HEK293 (cell line): ENCODE data around the gene CTSA.
A peak's percentile ranks its signal among the peaks of the same experiment; 100 is the strongest.

Experiments
- CTCF ChIA-PET: fragments of 350-600 bp; formaldehyde crosslinking; extraction: SDS; loops from one replicate; lab custom pipeline; 2021; ENCODE audit warnings: antibody characterized with exemption; lab: Yijun Ruan, JAX
- POLR2A ChIA-PET: fragments of 300-600 bp; formaldehyde crosslinking; extraction: SDS; loops from one replicate; lab custom pipeline; 2020; ENCODE audit warnings: antibody characterized with exemption, inconsistent platforms; lab: Yijun Ruan, JAX
- H3K27ac ChIP-seq: fragments of 200-500 bp; sonication (Bioruptor generic); 2 replicates; pipeline ENCODE4 v1.5.1; 2014; ENCODE audit warnings: low read depth, low read length, control low read depth, inconsistent platforms; ENCODE audit errors: extremely low read depth
- H3K36me3 ChIP-seq, 2 experiments: fragments of 200-500 bp in 1 of 2; sonication (Bioruptor generic) in 1 of 2; 1 replicate in 1 of 2; 2 replicates in 1 of 2; pipeline ENCODE4 v1.5.1; 2014 to 2017; ENCODE audit warnings: inconsistent platforms in 2 of 2, low read length in 2 of 2; ENCODE audit not compliant: control insufficient read depth in 2 of 2, insufficient read depth in 1 of 2
- H3K4me1 ChIP-seq: fragments of 200-500 bp; sonication (Bioruptor generic); 2 replicates; pipeline ENCODE4 v1.5.1; 2014; ENCODE audit warnings: mild to moderate bottlenecking, low read length, inconsistent platforms; ENCODE audit not compliant: control insufficient read depth, insufficient read depth
- H3K4me3 ChIP-seq: 2 replicates; pipeline ENCODE4 v1.5.1; 2011; ENCODE audit warnings: low read depth, mild to moderate bottlenecking, control low read depth, low read length, moderate library complexity
- H3K9me3 ChIP-seq: fragments of 200-500 bp; sonication (Bioruptor generic); 2 replicates; pipeline ENCODE4 v1.5.1; 2014; ENCODE audit warnings: low read depth, low read length, inconsistent platforms; ENCODE audit not compliant: control insufficient read depth, insufficient read depth
- BCL6B ChIP-seq: fragments of 450-650 bp; formaldehyde crosslinking; IDR thresholded peaks from 2 replicates; pipeline ENCODE4 v1.5.1; 2017; ENCODE audit warnings: missing biosample characterization, missing genetic modification characterization
- EGR2 ChIP-seq: fragments of 450-650 bp; formaldehyde crosslinking; IDR thresholded peaks from 2 replicates; pipeline ENCODE4 v1.5.1; 2016; ENCODE audit warnings: low read depth, missing biosample characterization, missing genetic modification characterization
- ELK4 ChIP-seq: IDR thresholded peaks from 2 replicates; pipeline ENCODE4 v1.6.1; 2011; ENCODE audit warnings: mild to moderate bottlenecking, low read depth, low read length, borderline replicate concordance
- GFI1B ChIP-seq: fragments of 450-650 bp; formaldehyde crosslinking; IDR thresholded peaks from 2 replicates; pipeline ENCODE4 v1.5.1; 2016; ENCODE audit warnings: missing biosample characterization, missing genetic modification characterization
- GLIS1 ChIP-seq: fragments of 450-650 bp; formaldehyde crosslinking; IDR thresholded peaks from 2 replicates; pipeline ENCODE4 v1.5.1; 2016; ENCODE audit warnings: missing biosample characterization, missing genetic modification characterization
- INSM2 ChIP-seq: fragments of 450-650 bp; formaldehyde crosslinking; IDR thresholded peaks from 2 replicates; pipeline ENCODE4 v1.5.1; 2016; ENCODE audit warnings: missing biosample characterization, missing genetic modification characterization
- MYNN ChIP-seq: fragments of 450-650 bp; formaldehyde crosslinking; IDR thresholded peaks from 2 replicates; pipeline ENCODE4 v1.5.1; 2016; ENCODE audit warnings: missing biosample characterization, missing genetic modification characterization, borderline replicate concordance
- SCRT2 ChIP-seq: fragments of 450-650 bp; formaldehyde crosslinking; IDR thresholded peaks from 2 replicates; pipeline ENCODE4 v1.5.1; 2016; ENCODE audit warnings: missing biosample characterization, missing genetic modification characterization
- SETDB1 ChIP-seq: IDR thresholded peaks from one replicate; pipeline ENCODE4 v1.6.1; 2017; ENCODE audit warnings: mild to moderate bottlenecking, low read length, moderate library complexity, mixed read lengths; ENCODE audit not compliant: insufficient read length
- SP2 ChIP-seq: fragments of 450-650 bp; formaldehyde crosslinking; IDR thresholded peaks from 2 replicates; pipeline ENCODE4 v1.5.1; 2016; ENCODE audit warnings: missing biosample characterization, missing genetic modification characterization
- SP3 ChIP-seq: fragments of 450-650 bp; formaldehyde crosslinking; IDR thresholded peaks from 2 replicates; pipeline ENCODE4 v1.5.1; 2016; ENCODE audit warnings: missing biosample characterization, missing genetic modification characterization
- ZBTB20 ChIP-seq: fragments of 450-650 bp; formaldehyde crosslinking; IDR thresholded peaks from 2 replicates; pipeline ENCODE4 v1.5.1; 2016; ENCODE audit warnings: missing biosample characterization, missing genetic modification characterization
- ZBTB48 ChIP-seq: fragments of 450-650 bp; formaldehyde crosslinking; IDR thresholded peaks from 2 replicates; pipeline ENCODE4 v1.5.1; 2016; ENCODE audit warnings: missing biosample characterization, missing genetic modification characterization
- ZFHX2 ChIP-seq: fragments of 450-650 bp; formaldehyde crosslinking; conservative IDR thresholded peaks from 2 replicates; pipeline ENCODE4 v1.5.1; 2016; ENCODE audit warnings: missing biosample characterization, missing genetic modification characterization
- ZIC2 ChIP-seq: fragments of 450-650 bp; formaldehyde crosslinking; IDR thresholded peaks from 2 replicates; pipeline ENCODE4 v1.5.1; 2016; ENCODE audit warnings: missing biosample characterization, missing genetic modification characterization
- ZNF112 ChIP-seq: fragments of 450-650 bp; formaldehyde crosslinking; IDR thresholded peaks from 2 replicates; pipeline ENCODE4 v1.5.0; 2017; ENCODE audit warnings: missing biosample characterization, missing genetic modification characterization
- ZNF140 ChIP-seq: fragments of 450-650 bp; formaldehyde crosslinking; IDR thresholded peaks from 2 replicates; pipeline ENCODE4 v1.5.1; 2016; ENCODE audit warnings: missing biosample characterization, missing genetic modification characterization
- ZNF16 ChIP-seq: fragments of 450-650 bp; formaldehyde crosslinking; IDR thresholded peaks from 2 replicates; pipeline ENCODE4 v1.5.1; 2016; ENCODE audit warnings: low read depth, missing biosample characterization, missing genetic modification characterization
- ZNF169 ChIP-seq: fragments of 450-650 bp; formaldehyde crosslinking; IDR thresholded peaks from 2 replicates; pipeline ENCODE4 v1.5.1; 2016; ENCODE audit warnings: missing biosample characterization, missing genetic modification characterization
- ZNF2 ChIP-seq: fragments of 450-650 bp; formaldehyde crosslinking; IDR thresholded peaks from 2 replicates; pipeline ENCODE4 v1.5.1; 2016; ENCODE audit warnings: missing biosample characterization, missing genetic modification characterization
- ZNF221 ChIP-seq: fragments of 450-650 bp; formaldehyde crosslinking; IDR thresholded peaks from 2 replicates; pipeline ENCODE4 v1.5.1; 2017; ENCODE audit warnings: missing biosample characterization, missing genetic modification characterization, borderline replicate concordance
- ZNF23 ChIP-seq: fragments of 450-650 bp; formaldehyde crosslinking; IDR thresholded peaks from 2 replicates; pipeline ENCODE4 v1.5.1; 2016; ENCODE audit warnings: missing biosample characterization, missing genetic modification characterization, borderline replicate concordance
- ZNF341 ChIP-seq: fragments of 450-650 bp; formaldehyde crosslinking; IDR thresholded peaks from 2 replicates; pipeline ENCODE4; 2016; ENCODE audit warnings: low read depth, missing biosample characterization, missing genetic modification characterization
- ZNF404 ChIP-seq: fragments of 450-650 bp; formaldehyde crosslinking; IDR thresholded peaks from 2 replicates; pipeline ENCODE4 v1.5.1; 2017; ENCODE audit warnings: missing biosample characterization, missing genetic modification characterization
- ZNF416 ChIP-seq: fragments of 450-650 bp; formaldehyde crosslinking; IDR thresholded peaks from 2 replicates; pipeline ENCODE4 v1.5.1; 2016; ENCODE audit warnings: missing biosample characterization, missing genetic modification characterization
- ZNF501 ChIP-seq: fragments of 450-650 bp; formaldehyde crosslinking; IDR thresholded peaks from 2 replicates; pipeline ENCODE4 v1.5.1; 2016; ENCODE audit warnings: missing biosample characterization, missing genetic modification characterization
- ZNF510 ChIP-seq: fragments of 450-650 bp; formaldehyde crosslinking; IDR thresholded peaks from 2 replicates; pipeline ENCODE4 v1.5.1; 2018; ENCODE audit warnings: mild to moderate bottlenecking, missing genetic modification characterization, missing biosample characterization; ENCODE audit not compliant: insufficient replicate concordance
- ZNF558 ChIP-seq: fragments of 450-650 bp; formaldehyde crosslinking; IDR thresholded peaks from 2 replicates; pipeline ENCODE4 v1.5.1; 2016; ENCODE audit warnings: missing biosample characterization, missing genetic modification characterization
- ZNF626 ChIP-seq: fragments of 450-650 bp; sonication (Bioruptor Pico); formaldehyde crosslinking; IDR thresholded peaks from 2 replicates; pipeline ENCODE4 v1.5.1; 2018; ENCODE audit warnings: missing biosample characterization, missing genetic modification characterization, inconsistent platforms
- ZNF639 ChIP-seq: fragments of 450-650 bp; formaldehyde crosslinking; IDR thresholded peaks from 2 replicates; pipeline ENCODE4 v1.5.1; 2016; ENCODE audit warnings: missing biosample characterization, missing genetic modification characterization
- ZNF776 ChIP-seq: fragments of 450-650 bp; formaldehyde crosslinking; IDR thresholded peaks from 2 replicates; pipeline ENCODE4 v1.5.0; 2017; ENCODE audit warnings: missing biosample characterization, missing genetic modification characterization, borderline replicate concordance
- ZNF792 ChIP-seq: fragments of 450-650 bp; formaldehyde crosslinking; IDR thresholded peaks from 2 replicates; pipeline ENCODE4 v1.5.1; 2016; ENCODE audit warnings: missing biosample characterization, missing genetic modification characterization

Gene CTSA

GRCh38 chr20:45938727-45939438 lies 47.7 kb downstream of the CTSA start:
- TF ChIP-seq BCL6B (tag by site-specific recombination) (no peak), ZNF16 (no peak), SCRT2 (no peak), ZBTB48 (no peak), ZFHX2 (tag by site-specific recombination) (peak; percentile 62), INSM2 (tag by site-specific recombination) (no peak), ZNF404 (tag by site-specific recombination) (no peak), ZNF510 (no peak), ZNF140 (tag by site-specific recombination) (no peak), GFI1B (tag by site-specific recombination) (no peak), SP3 (tag by site-specific recombination) (no peak), MYNN (tag by site-specific recombination) (no peak), GLIS1 (tag by site-specific recombination) (no peak), ZNF169 (tag by site-specific recombination) (no peak), ZNF2 (tag by site-specific recombination) (no peak), ZNF23 (tag by site-specific recombination) (no peak), ELK4 (no peak), EGR2 (tag by site-specific recombination) (peak; percentile 90), SP2 (peak; percentile 67), ZIC2 (tag by site-specific recombination) (peak; percentile 97)
- TF ChIP-seq, all 188 proteins: peak for 4
- peaks cover 6 to 51% of the 10 kb centered on the region in 2 experiments; a peak in 2 of 3 replicates for H3K36me3 ChIP-seq
- CTCF ChIA-PET: interaction anchor here (0.9 to 2.6 kb wide), 3 partner anchors 10 to 139 kb away, joined by 3 to 14 read pairs (median 5); no protein-coding TSS in a partner anchor
- no peak overlapping the region for H3K4me3 ChIP-seq
- H3K9me3 ChIP-seq: no peaks in the 10 kb centered on the region
- peaks cover 9% of the 10 kb centered on the region for H3K4me1 ChIP-seq
- no peak overlapping the region for H3K27ac ChIP-seq
- POLR2A ChIA-PET: interaction anchor here (1.0 to 2.8 kb wide), 3 partner anchors 10 to 19 kb away, joined by 3 to 8 read pairs (median 5); no protein-coding TSS in a partner anchor

- H3K27ac ChIP-seq: no peak overlapping the region
- peaks cover 9% of the 10 kb centered on the region for H3K4me1 ChIP-seq
- H3K9me3 ChIP-seq: no peaks in the 10 kb centered on the region
- H3K36me3 ChIP-seq: peaks cover 6 to 63% of the 10 kb centered on the region in 2 experiments; a peak in 2 of 3 replicates
- CTCF ChIA-PET: interaction anchor here (0.9 kb wide), 1 partner anchor 140 kb away, joined by 3 read pairs; no protein-coding TSS in a partner anchor
- no peak overlapping the region for H3K4me3 ChIP-seq
- POLR2A ChIA-PET: no interaction called here
- TF ChIP-seq ZNF112 (tag by site-specific recombination) (no peak), ZNF416 (no peak), ZNF140 (tag by site-specific recombination) (no peak), ZNF501 (no peak), SETDB1 (no peak), ZNF558 (no peak), ZNF626 (tag by site-specific recombination) (no peak), EGR2 (tag by site-specific recombination) (no peak), ZNF776 (tag by site-specific recombination) (no peak), ZNF792 (no peak), ZNF221 (tag by site-specific recombination) (no peak), ZNF341 (tag by site-specific recombination) (no peak), ZNF639 (no peak), ZBTB20 (tag by site-specific recombination) (no peak)
Observed at GRCh38 chr20:45940053-45940452, 48.9 kb downstream of the CTSA start.
